OCI-LY7 (cell line): ENCODE data around the gene PIK3C2B. TPM values are rescaled to one million over a fixed set of nuclear protein-coding genes. Genes with fewer than 3 reads are reported as not detected.

ENCODE experiments used
- BruUV-seq: library from RNA; stranded (reverse); fragments of 400-500 nt; replicated peaks from 2 replicates; lab custom pipeline; 2021; lab: Mats Ljungman, UMichigan
- CTCF ChIA-PET: fragments of 300-600 bp; sonication (Branson Sonifier 250); formaldehyde crosslinking; loops from one replicate; lab custom pipeline; 2022; ENCODE audit warnings: antibody characterized with exemption; ENCODE audit not compliant: unreplicated experiment; lab: Charles Lee
- POLR2A ChIA-PET: fragments of 300-600 bp; sonication (Branson Sonifier 250); formaldehyde crosslinking; loops from one replicate; lab custom pipeline; 2022; ENCODE audit warnings: antibody characterized with exemption; lab: Charles Lee
- DNase-seq: peaks from one replicate; pipeline ENCODE4 v3.0.0-alpha.2; 2015; ENCODE audit warnings: low spot score
- H2AFZ ChIP-seq: fragments of 200-600 bp; sonication (generic), shearing (Covaris generic); 2 replicates; pipeline ENCODE4 v1.6.1; 2014; ENCODE audit warnings: mild to moderate bottlenecking, antibody characterized with exemption, low read length, moderate library complexity
- H3K27ac ChIP-seq: fragments of 200-600 bp; sonication (generic); 2 replicates; pipeline ENCODE4 v1.5.1; 2014; ENCODE audit warnings: mixed run types, low read depth, mild to moderate bottlenecking, moderate library complexity, low read length, inconsistent platforms; ENCODE audit not compliant: poor library complexity, severe bottlenecking
- H3K36me3 ChIP-seq: fragments of 200-600 bp; sonication (generic); 2 replicates; pipeline ENCODE4 v1.6.1; 2014; ENCODE audit warnings: mild to moderate bottlenecking, antibody characterized with exemption, low read length, moderate library complexity, mixed read lengths; ENCODE audit not compliant: insufficient read depth
- H3K4me1 ChIP-seq: fragments of 200-600 bp; sonication (generic); 2 replicates; pipeline ENCODE4 v1.5.1; 2014; ENCODE audit warnings: mild to moderate bottlenecking, low read length; ENCODE audit not compliant: insufficient read depth, poor library complexity, severe bottlenecking
- H3K4me2 ChIP-seq: fragments of 200-600 bp; sonication (generic); 2 replicates; pipeline ENCODE4 v1.6.1; 2014; ENCODE audit warnings: mild to moderate bottlenecking, low read length
- H3K4me3 ChIP-seq: fragments of 200-600 bp; sonication (generic); 2 replicates; pipeline ENCODE4 v1.5.1; 2014; ENCODE audit warnings: mild to moderate bottlenecking, low read depth, low read length; ENCODE audit not compliant: poor library complexity, severe bottlenecking
- H3K79me2 ChIP-seq: fragments of 200-600 bp; sonication (generic); 2 replicates; pipeline ENCODE4 v1.6.1; 2016; ENCODE audit warnings: low read depth, mild to moderate bottlenecking, low read length, moderate library complexity, mixed read lengths; ENCODE audit not compliant: insufficient read depth
- H3K9me2 ChIP-seq: fragments of 200-600 bp; sonication (generic); 2 replicates; pipeline ENCODE4 v1.6.1; 2016; ENCODE audit warnings: mild to moderate bottlenecking, low read length, mixed read lengths; ENCODE audit not compliant: insufficient read depth
- H3K9me3 ChIP-seq: fragments of 200-600 bp; sonication (generic); 2 replicates; pipeline ENCODE4 v1.6.1; 2014; ENCODE audit warnings: mild to moderate bottlenecking, mixed run types, low read length, mixed read lengths
- H4K20me1 ChIP-seq: fragments of 200-600 bp; sonication (generic); 2 replicates; pipeline ENCODE4 v1.6.1; 2014; ENCODE audit warnings: mild to moderate bottlenecking, antibody characterized with exemption, low read length, moderate library complexity, mixed read lengths; ENCODE audit not compliant: insufficient read depth
- EZH2phosphoT487 ChIP-seq: fragments of 200-600 bp; sonication (generic); IDR thresholded peaks from 2 replicates; pipeline ENCODE4 v1.6.1; 2018; ENCODE audit warnings: low read depth, borderline replicate concordance, mild to moderate bottlenecking, mixed run types, antibody characterized with exemption, low read length, moderate library complexity, mixed read lengths
- intact Hi-C: fragments of 100-400 bp; cut with micrococcal nuclease; formaldehyde crosslinking; loops from one replicate; pipeline ENCODE4 v1.10.0; 2022; ENCODE audit not compliant: unreplicated experiment
- total RNA-seq, 2 experiments: library from RNA; depleted of rRNA in 1 of 2; stranded (reverse); fragments of >200 nt in 1 of 2; shearing (Covaris generic) in 1 of 2; gene quantifications; 2 replicates each; pipeline ENCODE4 v1.2.3, GENCODE V29; 2014 to 2022
- TF ChIP-seq, protein P1 (sequence below): fragments of 200-600 bp; sonication (generic); conservative IDR thresholded peaks from 2 replicates; pipeline ENCODE4 v1.5.1; 2014; ENCODE audit warnings: mild to moderate bottlenecking, antibody characterized with exemption, low read length, moderate library complexity, mixed read lengths

PIK3C2B gene
- total RNA-seq, 2 experiments from 2014 or later, result 12.5 to 43.9 TPM

DNA sequence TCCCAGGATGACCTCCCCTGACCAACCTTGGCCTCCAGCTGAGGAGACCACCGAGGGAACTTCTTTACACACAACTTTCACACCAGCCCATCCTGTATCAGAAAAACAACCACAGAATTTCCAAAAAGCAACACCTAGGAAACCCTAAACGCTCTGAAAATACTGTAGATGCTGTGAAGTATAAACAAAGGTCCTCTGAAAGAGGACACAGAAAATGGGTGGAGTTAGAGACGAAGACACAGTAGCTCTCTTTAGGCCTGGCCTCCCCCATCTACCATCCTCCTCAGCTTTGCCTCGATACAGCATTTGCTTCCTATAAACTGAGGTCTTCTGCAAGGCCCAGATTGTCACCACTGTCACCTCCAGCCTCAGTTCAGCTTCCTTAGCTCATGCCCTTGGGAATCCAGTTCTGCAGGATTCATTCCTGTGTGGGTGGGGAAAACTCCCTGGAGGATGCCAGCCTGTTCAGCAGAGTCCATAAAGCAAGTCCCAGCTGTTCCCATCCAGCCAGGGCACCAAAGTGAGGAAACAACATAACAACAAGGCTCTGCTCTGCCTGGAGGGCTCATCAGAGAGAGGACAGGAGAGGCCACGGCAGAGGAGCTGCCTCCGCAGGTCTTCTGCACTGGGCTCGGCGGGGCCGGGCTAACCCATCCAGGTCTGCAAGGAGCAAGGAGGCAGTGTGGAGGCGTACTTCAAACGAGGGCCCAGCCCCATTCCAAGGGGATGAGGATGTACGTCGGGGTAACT, 15.0 kb downstream of the PIK3C2B start:
- no peaks in the 10 kb centered on the region for H4K20me1 ChIP-seq
- DNase-seq, result no peak
- no peaks in the 10 kb centered on the region for H3K79me2 ChIP-seq
- peak overlapping the region; percentile 87 for H3K27ac ChIP-seq
- ChIA-PET CTCF (interaction anchor here (1.1 to 4.2 kb wide), 6 partner anchors 14 to 33 kb away, joined by 4 to 26 read pairs (median 8); partner anchors contain the start of gene PIK3C2B), POLR2A (interaction anchor here (0.7 to 6.1 kb wide), 14 partner anchors 8 to 78 kb away, joined by 3 to 58 read pairs (median 4); partner anchors contain the start of genes MDM4 and PIK3C2B)
- BruUV-seq, result no TSS peak
- peak overlapping the region; percentile 75 for H3K4me2 ChIP-seq
- no peaks in the 10 kb centered on the region for H3K9me2 ChIP-seq
- H3K36me3 ChIP-seq, result no peaks in the 10 kb centered on the region
- peaks cover 56% of the 10 kb centered on the region for H3K4me1 ChIP-seq
- TF ChIP-seq, protein P1, sequence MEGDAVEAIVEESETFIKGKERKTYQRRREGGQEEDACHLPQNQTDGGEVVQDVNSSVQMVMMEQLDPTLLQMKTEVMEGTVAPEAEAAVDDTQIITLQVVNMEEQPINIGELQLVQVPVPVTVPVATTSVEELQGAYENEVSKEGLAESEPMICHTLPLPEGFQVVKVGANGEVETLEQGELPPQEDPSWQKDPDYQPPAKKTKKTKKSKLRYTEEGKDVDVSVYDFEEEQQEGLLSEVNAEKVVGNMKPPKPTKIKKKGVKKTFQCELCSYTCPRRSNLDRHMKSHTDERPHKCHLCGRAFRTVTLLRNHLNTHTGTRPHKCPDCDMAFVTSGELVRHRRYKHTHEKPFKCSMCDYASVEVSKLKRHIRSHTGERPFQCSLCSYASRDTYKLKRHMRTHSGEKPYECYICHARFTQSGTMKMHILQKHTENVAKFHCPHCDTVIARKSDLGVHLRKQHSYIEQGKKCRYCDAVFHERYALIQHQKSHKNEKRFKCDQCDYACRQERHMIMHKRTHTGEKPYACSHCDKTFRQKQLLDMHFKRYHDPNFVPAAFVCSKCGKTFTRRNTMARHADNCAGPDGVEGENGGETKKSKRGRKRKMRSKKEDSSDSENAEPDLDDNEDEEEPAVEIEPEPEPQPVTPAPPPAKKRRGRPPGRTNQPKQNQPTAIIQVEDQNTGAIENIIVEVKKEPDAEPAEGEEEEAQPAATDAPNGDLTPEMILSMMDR, result no peak
- TF ChIP-seq EZH2phosphoT487, result no peak
- peak overlapping the region; percentile 15; the same call in 1 of the 2 replicates for H2AFZ ChIP-seq
- intact Hi-C loops, result loop anchor here (2.0 kb wide), 1 partner anchor 23 kb away; no protein-coding TSS in a partner anchor
- H3K9me3 ChIP-seq, result no peaks in the 10 kb centered on the region
- peak overlapping the region; percentile 31 for H3K4me3 ChIP-seq

- BruUV-seq, result no TSS peak
- intact Hi-C loops, result no loop called here
- Histone ChIP-seq H3K4me3 (no peak overlapping the region), H3K4me2 (peak overlapping the region; percentile 75; the same call in 1 of the 2 replicates), H3K36me3 (no peaks in the 10 kb centered on the region), H3K79me2 (no peaks in the 10 kb centered on the region), H3K27ac (no peak overlapping the region), H2AFZ (peak overlapping the region; percentile 15; the same call in 1 of the 2 replicates), H4K20me1 (no peaks in the 10 kb centered on the region), H3K4me1 (peaks cover 56% of the 10 kb centered on the region), H3K9me3 (no peaks in the 10 kb centered on the region), H3K9me2 (no peaks in the 10 kb centered on the region)
- DNase-seq, result no peak
- TF ChIP-seq EZH2phosphoT487, result no peak
- TF ChIP-seq, protein P1, result no peak
- POLR2A ChIA-PET, result interaction anchor here (0.7 to 6.1 kb wide), 11 partner anchors 9 to 63 kb away, joined by 3 to 58 read pairs (median 4); partner anchors contain the start of gene PIK3C2B
- CTCF ChIA-PET, result interaction anchor here (0.5 to 4.2 kb wide), 5 partner anchors 12 to 332 kb away, joined by 4 to 26 read pairs (median 7); partner anchors contain the start of gene PIK3C2B
Observed at GRCh38 chr1:204478921-204479320, 15.7 kb downstream of the PIK3C2B start.
